T-helper 17 cell (primary cell): ENCODE data around the gene LENEP. TPM values are rescaled to one million over a fixed set of nuclear protein-coding genes. Genes with fewer than 3 reads are reported as not detected.
"Not testable (repeated sequence)": the region's sequence is repeated elsewhere in the genome, so short reads cannot be mapped to it uniquely, and the experiment has no call there.

Experiments used
- ATAC-seq: fragments of 150-1000 bp; cut with Tn5 transposase; 2 replicates; pipeline ENCODE4 v1.10.0; 2021; ENCODE audit warnings: mild to moderate bottlenecking, moderate library complexity
- DNase-seq, 3 donors: peaks; one replicate each; pipeline versions ENCODE4 v3.0.0 to v3.0.0-alpha.2; 2020 to 2021
- H3K9me3 ChIP-seq: one replicate; pipeline ENCODE4 v1.7.0; 2013; ENCODE audit warnings: low read length, mild to moderate bottlenecking; ENCODE audit not compliant: control insufficient read depth, poor library complexity, severe bottlenecking
- H3K27ac Mint-ChIP-seq: one replicate; pipeline ENCODE4 v1.8.0; 2022; ENCODE audit warnings: mild to moderate bottlenecking, moderate library complexity, mixed read lengths
- H3K27me3 Mint-ChIP-seq: one replicate; pipeline ENCODE4 v1.8.0; 2022; ENCODE audit warnings: mixed read lengths
- H3K36me3 Mint-ChIP-seq: one replicate; pipeline ENCODE4 v1.8.0; 2022; ENCODE audit warnings: low read depth, mixed read lengths
- H3K4me1 Mint-ChIP-seq: one replicate; pipeline ENCODE4 v1.8.0; 2022; ENCODE audit warnings: mild to moderate bottlenecking, mixed read lengths
- H3K4me3 Mint-ChIP-seq: one replicate; pipeline ENCODE4 v1.8.0; 2022; ENCODE audit warnings: mild to moderate bottlenecking, moderate library complexity, mixed read lengths
- total RNA-seq, 4 donors: library from RNA in 2 of 4; stranded (reverse) in 2 of 4; gene quantifications; one replicate each; pipeline ENCODE4 v1.2.3 and lab custom pipeline; 2022 to 2026

The LENEP gene
- total RNA-seq, 2 donors from 2014 or later, result not detected

DNA sequence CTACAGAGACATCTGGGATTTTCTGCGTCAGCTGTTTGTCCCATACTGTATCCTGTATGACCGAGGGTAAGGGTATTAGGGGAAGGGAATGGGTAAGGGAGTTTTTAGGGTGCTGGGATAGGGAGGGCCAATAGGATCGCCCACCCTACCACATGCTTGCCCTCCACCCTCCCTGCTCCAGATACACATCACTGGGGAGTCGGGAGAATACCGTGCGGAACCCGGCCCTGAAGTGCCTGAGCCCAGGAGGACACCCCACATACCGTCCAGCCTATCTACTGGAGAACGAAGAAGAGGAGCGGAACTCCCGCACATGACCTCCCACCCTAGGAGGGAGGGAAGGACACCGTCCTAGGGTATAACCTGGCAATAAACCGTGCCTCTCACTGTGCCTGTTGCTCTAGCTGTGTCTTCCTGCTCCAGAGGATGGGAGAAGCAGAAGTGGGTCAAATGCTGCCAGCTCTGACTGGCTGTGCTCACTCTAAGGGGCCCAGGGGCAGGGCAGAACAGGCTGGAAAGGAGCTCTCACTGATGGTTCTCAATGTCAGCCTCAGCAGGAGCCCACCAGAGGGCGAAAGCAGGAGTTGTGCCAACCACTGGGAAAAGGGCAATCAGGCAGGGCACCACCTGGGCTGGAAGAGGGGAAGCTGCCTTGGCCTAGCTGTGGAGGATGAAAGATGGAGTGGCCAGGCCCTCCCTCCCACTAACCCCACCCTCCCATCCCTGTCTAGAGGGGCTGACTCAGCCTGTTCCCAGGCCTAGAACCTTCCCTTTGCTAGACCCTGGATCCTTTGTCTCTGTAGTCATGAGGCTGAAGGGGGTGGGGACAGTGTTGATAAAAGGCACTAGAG is 440 bp upstream of the LENEP start:
- no peak for ATAC-seq
- DNase-seq, result no peak
- no peaks in the 10 kb centered on the region for H3K9me3 ChIP-seq
- no peak overlapping the region for H3K27ac Mint-ChIP-seq
- peaks cover 28% of the 10 kb centered on the region for H3K4me1 Mint-ChIP-seq
- H3K27me3 Mint-ChIP-seq, result no peaks in the 10 kb centered on the region
- H3K4me3 Mint-ChIP-seq, result no peak overlapping the region
- H3K36me3 Mint-ChIP-seq, result peaks cover 2% of the 10 kb centered on the region

DNA sequence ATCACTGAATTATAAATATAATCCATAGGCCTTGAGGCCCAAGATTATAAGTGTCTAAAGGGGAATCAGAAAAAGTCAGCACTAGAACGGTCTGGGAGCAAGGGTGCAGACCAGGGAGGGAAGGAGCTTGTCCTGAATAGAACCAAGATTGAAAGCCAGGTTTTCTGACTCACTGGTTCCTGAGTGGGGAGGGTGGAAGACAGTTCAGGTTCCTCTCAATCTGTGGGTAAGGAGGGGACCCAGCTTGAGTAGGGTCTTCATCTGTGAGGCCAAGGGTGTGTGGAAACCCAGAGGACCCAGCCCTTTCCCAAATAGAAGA is 842 bp downstream of the LENEP start:
- no peak for ATAC-seq
- DNase-seq, result no peak
- no peaks in the 10 kb centered on the region for H3K27me3 Mint-ChIP-seq
- no peak overlapping the region for H3K27ac Mint-ChIP-seq
- H3K4me1 Mint-ChIP-seq, result peaks cover 31% of the 10 kb centered on the region
- H3K9me3 ChIP-seq, result no peaks in the 10 kb centered on the region
- H3K4me3 Mint-ChIP-seq, result no peak overlapping the region
- peaks cover 2% of the 10 kb centered on the region for H3K36me3 Mint-ChIP-seq

DNA sequence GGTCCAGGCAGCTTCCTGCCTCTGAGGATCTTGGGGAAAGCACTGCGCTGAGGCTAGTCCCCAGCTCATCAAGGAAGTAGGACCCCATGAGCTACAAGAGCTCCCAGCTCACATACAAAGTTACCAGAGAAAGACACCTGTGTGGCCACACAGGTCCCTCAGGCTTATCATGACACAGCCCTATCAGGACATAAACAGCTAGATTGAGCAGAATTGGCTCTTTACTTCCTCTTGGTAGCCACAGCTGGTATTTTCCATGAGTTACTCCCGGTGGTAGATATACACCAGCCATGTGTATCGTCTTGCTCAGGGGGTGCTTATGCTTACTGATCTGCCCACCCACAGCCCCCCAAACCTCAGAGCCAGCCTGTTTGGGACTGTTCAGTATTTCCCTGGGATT is 1.2 kb downstream of the LENEP start:
- Mint-ChIP-seq H3K4me1 (peaks cover 30% of the 10 kb centered on the region), H3K4me3 (no peak overlapping the region), H3K27me3 (no peaks in the 10 kb centered on the region), H3K36me3 (peaks cover 2% of the 10 kb centered on the region), H3K27ac (peak overlapping the region; percentile 79)
- DNase-seq (no peak), ATAC-seq (no peak)
- no peaks in the 10 kb centered on the region for H3K9me3 ChIP-seq

DNA sequence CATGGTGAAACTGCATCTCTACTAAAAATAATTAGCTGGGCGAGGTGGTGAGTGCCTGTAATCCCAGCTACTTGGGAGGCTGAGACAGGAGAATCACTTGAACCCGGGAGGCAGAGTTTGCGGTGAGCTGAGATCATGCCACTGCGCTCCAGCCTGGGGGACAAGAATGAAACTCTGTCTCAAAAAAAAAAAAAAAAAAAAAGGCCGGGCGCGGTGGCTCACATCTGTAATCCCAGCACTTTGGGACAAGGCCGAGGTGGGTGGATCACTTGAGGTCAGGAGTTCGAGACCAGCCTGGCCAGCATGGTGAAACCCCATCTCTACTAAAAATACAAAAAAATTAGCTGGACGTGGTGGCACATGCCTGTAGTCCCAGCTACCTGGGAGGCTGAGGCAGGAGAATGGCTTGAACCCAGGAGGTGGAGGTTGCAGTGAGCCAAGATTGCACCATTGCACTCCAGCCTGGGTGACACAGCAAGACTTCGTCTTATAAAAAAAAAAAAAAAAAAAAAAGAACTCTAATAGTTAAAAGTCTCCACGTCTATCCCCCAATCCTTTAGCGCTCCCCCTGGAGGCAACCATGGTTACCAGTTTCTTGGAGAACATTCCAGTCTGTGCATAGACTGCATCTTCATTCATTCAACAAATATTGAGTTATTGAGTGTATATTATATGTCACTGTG is 2.1 kb downstream of the LENEP start:
- not testable (repeated sequence) for H3K27me3 Mint-ChIP-seq, H3K4me3 Mint-ChIP-seq, ATAC-seq, H3K9me3 ChIP-seq, H3K36me3 Mint-ChIP-seq, DNase-seq
- peaks cover 35% of the 10 kb centered on the region for H3K4me1 Mint-ChIP-seq
- H3K27ac Mint-ChIP-seq, result peak overlapping the region; percentile 79

DNA sequence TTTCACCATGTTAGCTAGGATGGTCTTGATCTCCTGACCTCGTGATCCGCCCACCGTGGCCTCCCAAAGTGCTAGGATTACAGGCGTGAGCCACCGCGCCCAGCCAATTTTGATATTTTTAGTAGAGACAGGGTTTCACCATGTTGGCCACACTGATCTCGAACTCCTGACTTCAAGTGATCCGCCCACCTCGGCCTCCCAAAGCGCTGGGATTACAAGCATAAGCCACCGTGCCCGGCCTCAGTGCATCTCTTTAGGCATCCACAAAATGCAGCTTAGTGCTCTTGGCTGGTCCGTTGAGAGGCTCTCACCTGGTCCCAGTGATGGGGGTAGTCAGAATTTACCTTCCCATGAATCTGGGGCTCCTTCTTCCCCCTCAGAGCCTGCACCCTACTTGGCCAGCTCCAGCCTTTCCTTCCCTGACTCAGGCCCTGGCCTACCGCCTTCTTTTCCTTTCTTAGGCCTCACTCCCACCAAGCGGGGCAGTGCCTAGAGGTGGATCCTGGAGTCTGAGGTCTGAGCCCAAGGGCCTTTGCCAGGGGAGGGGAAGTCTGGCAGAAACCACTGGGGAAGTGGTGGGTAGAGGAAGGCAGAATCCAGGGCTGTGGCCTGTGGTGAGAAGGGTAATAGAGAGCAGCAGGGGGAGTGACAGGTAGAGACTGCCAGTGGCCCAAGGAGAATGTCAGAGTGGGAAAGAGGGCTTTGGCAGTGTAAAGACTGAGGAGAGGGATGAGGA is 3.7 kb downstream of the LENEP start:
- DNase-seq, result no peak
- ATAC-seq, result no peak
- H3K36me3 Mint-ChIP-seq, result no peaks in the 10 kb centered on the region
- H3K4me3 Mint-ChIP-seq, result no peak overlapping the region
- no peaks in the 10 kb centered on the region for H3K9me3 ChIP-seq
- H3K27me3 Mint-ChIP-seq, result no peaks in the 10 kb centered on the region
- H3K4me1 Mint-ChIP-seq, result peaks cover 35% of the 10 kb centered on the region
- peak overlapping the region; percentile 51 for H3K27ac Mint-ChIP-seq

DNA sequence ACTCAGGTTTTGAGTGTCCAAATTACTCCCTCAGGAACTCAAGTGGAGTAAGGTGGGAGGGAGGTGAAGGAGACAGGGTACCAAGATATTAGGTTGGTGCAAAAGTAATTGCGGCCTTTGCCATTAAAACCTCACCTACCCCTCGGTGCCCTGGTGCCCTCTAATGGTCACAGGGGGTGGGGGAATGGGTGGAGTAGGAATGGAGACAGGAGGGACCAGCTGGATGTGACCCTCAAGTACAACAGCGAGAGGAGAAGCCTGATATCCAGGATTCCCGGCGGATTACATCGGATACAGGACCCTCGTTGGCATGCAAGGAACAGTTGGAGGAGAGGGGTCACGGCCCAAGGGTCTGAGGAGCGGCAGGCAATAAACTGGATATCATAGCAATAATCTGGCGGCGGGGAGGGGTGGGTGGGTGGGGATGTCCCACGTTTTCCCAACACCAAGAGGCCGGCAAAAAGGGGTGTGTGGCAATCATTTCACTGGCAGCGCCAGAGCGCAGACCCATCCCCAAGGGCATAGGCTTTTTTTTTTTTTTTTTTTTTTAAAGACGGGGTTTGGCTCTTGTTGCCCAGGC is 4.9 kb downstream of the LENEP start:
- H3K36me3 Mint-ChIP-seq, result no peaks in the 10 kb centered on the region
- H3K27me3 Mint-ChIP-seq, result no peaks in the 10 kb centered on the region
- ATAC-seq (no peak), DNase-seq (no peak)
- peak overlapping the region; percentile 96 for H3K27ac Mint-ChIP-seq
- H3K4me1 Mint-ChIP-seq, result peaks cover 34% of the 10 kb centered on the region
- peak overlapping the region; percentile 81 for H3K4me3 Mint-ChIP-seq
- no peaks in the 10 kb centered on the region for H3K9me3 ChIP-seq

DNA sequence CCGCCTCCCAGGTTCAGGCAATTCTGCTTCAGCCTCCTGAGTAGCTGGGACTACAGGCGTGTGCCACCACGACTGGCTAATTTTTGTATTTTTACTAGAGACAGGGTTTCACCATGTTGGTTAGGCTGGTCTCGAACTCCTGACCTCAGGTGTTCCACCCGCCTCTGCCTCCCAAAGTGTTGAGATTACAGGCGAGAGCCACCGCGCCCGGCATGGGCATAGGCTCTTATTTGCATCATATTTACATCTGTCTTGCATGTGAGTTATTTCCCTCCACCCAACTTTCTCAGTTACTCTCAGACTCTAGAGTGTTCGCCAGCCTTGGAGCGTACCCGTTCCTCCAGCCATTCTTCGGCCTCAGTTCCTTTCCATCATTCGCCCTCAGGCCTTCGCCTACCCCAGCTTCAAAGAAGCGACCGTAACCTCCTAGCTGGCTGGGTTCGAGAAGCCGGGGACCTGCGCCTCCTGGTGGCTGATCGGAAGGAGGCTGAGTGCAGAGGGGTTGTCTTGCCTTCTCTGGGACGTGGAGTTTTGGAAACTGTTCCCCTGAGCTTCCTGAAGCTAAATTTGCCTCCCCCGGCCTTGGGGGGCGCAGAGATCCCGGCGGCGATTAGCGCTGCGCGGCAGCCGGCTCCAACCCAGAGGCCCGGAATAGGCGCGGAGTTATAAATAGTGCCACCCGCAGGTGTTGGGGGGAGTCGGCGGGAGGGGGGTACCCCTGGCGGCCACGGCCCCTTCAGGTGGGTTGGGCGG is 5.6 kb downstream of the LENEP start:
- H3K4me3 Mint-ChIP-seq, result peak overlapping the region; percentile 99
- no peak for ATAC-seq

DNA sequence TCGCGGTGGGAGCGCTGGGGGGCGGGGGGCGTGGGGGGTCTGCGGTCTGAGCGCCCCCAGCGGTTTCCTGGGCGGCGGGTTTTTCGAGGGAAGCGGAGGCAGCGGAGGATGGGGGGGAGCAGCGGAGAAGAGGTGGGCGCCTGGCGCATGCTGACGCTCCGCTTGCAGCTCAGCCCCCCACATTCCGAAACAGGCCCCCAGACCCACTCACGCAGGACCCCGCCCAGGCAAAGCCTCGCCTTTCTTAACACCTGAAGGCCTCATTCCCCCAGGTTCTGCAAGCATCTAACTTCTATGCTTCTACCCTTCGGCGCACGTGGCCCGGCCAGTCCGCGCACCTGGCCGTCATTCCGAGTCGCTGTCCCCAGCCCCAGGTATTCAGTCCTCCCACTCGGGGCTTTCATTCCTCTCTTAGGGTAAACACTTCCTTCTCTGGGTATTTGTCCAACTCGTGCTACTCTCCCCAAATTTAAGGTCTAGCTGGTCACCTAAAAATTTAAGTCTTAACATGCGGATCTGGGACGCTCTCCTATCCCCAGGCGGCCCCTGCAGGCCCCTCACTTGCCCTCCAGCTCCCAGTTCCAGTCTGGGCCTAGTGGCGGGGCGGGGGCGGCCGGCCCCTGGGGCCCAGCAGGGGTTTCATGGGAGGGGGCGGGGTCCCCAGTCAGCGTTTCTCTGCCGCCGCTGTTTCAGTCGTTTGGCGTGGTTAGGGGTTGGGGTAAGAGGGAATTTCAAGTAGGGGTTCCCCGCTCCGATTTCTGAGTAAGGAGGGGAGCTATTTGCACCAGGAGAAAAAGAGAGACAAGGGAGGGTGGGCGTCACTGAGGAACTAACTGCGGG is 6.4 kb downstream of the LENEP start:
- DNase-seq (peak in 2 of 3 donors; percentile 47 to 62), ATAC-seq (no peak)
- H3K4me1 Mint-ChIP-seq, result peaks cover 42% of the 10 kb centered on the region
- H3K36me3 Mint-ChIP-seq, result peaks cover 3% of the 10 kb centered on the region
- no peaks in the 10 kb centered on the region for H3K27me3 Mint-ChIP-seq
- peak overlapping the region; percentile 96 for H3K27ac Mint-ChIP-seq
- no peaks in the 10 kb centered on the region for H3K9me3 ChIP-seq
- H3K4me3 Mint-ChIP-seq, result peak overlapping the region; percentile 99

More for the DNA sequence above, 5.6 kb downstream of the LENEP start:
- H3K4me1 Mint-ChIP-seq, result peaks cover 37% of the 10 kb centered on the region
- peak; percentile 48 to 60 (median 51) for DNase-seq
- H3K9me3 ChIP-seq, result no peaks in the 10 kb centered on the region
- peak overlapping the region; percentile 96 for H3K27ac Mint-ChIP-seq
- no peaks in the 10 kb centered on the region for H3K27me3 Mint-ChIP-seq
- H3K36me3 Mint-ChIP-seq, result peaks cover 3% of the 10 kb centered on the region

DNA sequence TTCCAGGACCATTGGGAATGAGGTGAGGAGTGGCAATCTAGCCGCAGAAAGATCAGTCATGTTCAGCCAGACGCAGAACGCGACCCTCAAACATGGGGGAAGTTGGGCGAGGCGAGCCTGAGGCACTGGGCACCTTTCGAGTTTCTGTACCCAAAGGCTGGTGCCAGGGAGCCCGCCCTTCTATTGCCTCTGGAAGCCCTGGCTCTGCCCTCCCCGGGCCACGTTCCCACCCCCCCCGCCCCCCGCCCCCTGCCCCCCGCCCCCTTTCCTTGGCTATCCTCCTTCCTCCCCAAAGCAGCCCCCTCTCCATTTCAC is 7.0 kb downstream of the LENEP start:
- Mint-ChIP-seq H3K4me1 (peaks cover 45% of the 10 kb centered on the region), H3K27ac (peak overlapping the region; percentile 96), H3K4me3 (peak overlapping the region; percentile 99), H3K36me3 (peaks cover 3% of the 10 kb centered on the region), H3K27me3 (no peaks in the 10 kb centered on the region)
- H3K9me3 ChIP-seq, result no peaks in the 10 kb centered on the region
- DNase-seq, result no peak
- no peak for ATAC-seq

DNA sequence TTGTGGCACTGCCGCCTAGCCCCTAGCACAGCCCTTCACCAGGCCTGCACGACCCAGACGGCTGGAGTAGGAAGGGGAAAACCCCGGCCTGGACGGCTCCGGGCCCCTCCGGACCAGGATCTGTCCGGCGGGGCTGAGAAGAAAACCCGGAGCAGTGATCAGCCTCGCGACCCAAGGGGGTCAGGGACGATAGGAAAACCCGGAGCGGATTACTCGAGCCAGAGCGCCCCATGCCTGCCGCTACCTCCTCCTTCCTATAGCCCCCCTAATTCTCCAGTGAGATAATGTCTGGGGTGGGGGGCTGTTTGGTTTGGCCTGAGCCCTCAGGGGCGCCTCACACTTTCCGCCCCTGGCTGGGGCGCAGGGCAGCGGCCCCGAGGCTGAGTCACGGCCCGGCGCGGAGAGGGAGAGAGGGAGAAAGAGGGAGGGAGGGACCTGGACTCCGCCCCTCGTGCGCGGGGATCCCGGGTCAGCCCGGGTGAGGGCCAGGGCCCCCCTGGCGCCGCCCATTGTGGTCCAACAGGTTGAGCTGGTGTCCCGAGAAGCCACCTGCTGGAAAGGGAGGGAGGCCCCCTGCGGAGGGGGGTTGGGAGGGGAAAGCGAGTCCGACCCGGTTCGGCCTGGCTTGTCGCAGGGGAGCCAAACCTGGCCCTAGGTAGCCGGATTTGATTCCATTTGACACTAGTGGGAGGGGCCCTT is 7.5 kb downstream of the LENEP start:
- Mint-ChIP-seq H3K27ac (peak overlapping the region; percentile 96), H3K27me3 (no peaks in the 10 kb centered on the region), H3K4me1 (peaks cover 47% of the 10 kb centered on the region), H3K4me3 (peak overlapping the region; percentile 99), H3K36me3 (peaks cover 3% of the 10 kb centered on the region)
- ATAC-seq (peak; percentile 39), DNase-seq (peak; percentile 55 to 82 (median 76))
- no peaks in the 10 kb centered on the region for H3K9me3 ChIP-seq

DNA sequence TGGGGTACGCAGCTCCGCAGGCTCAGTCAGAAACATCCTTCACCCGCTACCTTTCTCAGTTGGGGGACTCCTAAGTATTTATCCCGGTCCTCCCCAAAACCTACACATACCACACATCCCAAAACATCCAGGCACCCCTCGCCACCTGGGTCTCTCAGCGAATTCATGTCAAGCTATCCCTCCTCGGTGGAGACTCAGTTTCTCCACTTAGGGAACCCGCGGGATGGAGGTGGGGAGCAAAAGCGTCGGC is 8.0 kb downstream of the LENEP start:
- DNase-seq (no peak), ATAC-seq (no peak)
- H3K4me1 Mint-ChIP-seq, result peaks cover 50% of the 10 kb centered on the region
- peak overlapping the region; percentile 99 for H3K4me3 Mint-ChIP-seq
- H3K27ac Mint-ChIP-seq, result peak overlapping the region; percentile 96
- no peaks in the 10 kb centered on the region for H3K27me3 Mint-ChIP-seq
- peaks cover 3% of the 10 kb centered on the region for H3K36me3 Mint-ChIP-seq
- H3K9me3 ChIP-seq, result no peaks in the 10 kb centered on the region
